Activated T-cell treated with anti-CD3 and anti-CD28 coated beads, Interleukin-2, amount 50 U/mL, for 1 hour (primary cell): ENCODE data around the gene TMEM144.

Experiments used
- DNase-seq: peaks from one replicate; pipeline ENCODE4 v3.0.0-alpha.2; 2020

The TMEM144 gene

DNA sequence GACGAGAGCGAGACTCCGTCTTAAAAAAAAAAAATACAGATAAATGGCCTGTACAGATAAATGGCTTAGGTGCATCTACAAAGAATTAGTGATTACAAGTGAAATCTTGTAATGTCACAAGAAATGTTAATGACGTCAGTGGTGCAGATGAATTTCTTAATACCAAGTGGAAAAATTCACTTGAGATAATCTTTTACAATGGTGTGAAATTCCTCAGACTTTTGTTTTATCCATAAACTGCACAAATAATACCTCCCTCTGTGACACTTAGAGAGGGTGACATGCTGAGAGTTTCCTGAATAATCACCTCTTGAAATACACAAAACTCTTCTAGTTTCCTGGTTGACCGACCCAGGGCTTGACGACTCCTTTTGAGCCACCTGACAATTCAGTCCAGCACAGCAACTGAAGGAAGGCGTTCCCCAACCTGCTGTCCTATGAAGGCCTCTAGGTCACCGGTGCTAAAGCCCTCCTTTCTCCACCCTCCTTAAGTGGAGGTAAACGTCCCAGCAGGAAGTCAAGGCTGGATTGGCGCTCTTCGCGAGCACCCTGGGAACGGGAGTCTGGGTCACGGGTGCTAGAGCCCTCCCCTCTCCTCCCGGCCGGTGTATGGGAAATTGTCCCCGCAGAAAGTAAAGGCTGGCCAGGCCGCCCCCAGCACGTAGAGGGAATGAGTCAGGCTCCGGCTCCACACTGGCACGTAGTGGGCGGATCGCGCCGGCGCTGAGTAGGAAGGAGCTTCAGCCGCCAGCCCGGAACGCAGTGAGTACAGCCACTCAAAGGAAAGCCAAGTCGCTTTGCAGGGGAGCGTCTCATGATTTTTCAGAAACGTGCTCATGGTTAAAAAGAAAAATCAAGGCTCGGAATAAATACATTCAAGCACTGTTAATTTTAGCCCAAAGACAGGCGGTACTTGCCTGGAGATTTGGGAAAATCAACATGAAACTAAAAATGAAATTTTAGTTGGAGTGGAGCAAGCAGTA is at the start of gene TMEM144:
Gene TMEM144, plus strand, starts transcription at position 662 of the 983 bp plus-strand sequence. CDS start 2,182 bp downstream, outside the sequence.
- peak; percentile 19 for DNase-seq

DNA sequence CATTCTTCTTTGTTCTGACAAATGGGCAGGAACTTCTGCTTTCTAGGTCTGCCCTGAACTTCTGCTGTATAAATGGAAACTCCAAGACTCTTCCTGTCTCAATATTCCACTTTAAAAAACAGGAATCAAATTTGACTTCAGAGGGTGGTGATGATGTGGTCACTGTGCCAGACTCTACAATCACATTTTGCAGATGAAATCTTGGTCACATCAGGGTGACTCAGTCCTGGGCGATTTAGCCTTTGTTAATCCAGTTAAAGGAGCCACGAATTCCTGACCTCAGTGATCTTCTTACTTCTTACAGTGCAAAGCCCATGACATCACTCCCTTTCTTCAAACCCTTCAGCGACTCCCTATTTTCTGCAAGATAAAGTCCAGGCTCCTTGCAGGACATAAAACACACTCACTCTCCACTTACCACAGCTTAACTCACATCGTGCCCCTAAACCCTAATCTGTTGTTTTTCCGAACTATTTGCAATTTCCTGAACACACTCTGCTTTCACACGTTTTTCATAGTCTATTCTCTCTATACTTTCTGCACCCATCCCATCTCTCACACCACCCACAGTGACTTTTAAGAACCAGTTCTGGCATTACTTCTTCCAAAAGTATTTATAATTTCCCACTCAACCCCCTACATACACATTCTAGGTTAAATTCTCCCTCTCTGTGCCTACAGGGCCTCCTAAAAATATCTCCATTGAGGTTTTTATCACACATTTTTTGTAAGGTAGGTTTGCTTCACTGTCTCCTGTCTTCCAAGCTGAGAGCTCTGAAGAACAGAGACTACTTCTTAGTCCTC is 48.5 kb upstream of the TMEM144 start:
- no peak for DNase-seq

DNA sequence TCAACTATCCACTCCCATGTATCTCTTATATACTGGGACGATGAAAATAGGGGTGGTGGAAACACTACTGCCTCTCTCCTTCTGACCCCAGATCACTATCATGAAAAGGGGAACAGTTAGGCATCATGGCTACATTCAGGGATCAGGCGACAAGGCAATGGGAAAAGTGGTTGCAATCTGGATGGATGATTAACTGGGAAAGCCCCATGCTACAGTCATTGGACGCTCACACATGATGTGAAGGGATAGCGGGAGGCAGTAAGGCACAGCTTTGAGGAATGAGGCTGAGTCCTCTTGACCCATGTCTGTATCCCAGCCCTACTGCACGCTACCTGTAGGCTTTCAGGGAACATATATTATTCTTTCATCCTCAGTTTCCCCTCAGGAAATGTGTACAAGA is 47.7 kb upstream of the TMEM144 start:
- no peak for DNase-seq

DNA sequence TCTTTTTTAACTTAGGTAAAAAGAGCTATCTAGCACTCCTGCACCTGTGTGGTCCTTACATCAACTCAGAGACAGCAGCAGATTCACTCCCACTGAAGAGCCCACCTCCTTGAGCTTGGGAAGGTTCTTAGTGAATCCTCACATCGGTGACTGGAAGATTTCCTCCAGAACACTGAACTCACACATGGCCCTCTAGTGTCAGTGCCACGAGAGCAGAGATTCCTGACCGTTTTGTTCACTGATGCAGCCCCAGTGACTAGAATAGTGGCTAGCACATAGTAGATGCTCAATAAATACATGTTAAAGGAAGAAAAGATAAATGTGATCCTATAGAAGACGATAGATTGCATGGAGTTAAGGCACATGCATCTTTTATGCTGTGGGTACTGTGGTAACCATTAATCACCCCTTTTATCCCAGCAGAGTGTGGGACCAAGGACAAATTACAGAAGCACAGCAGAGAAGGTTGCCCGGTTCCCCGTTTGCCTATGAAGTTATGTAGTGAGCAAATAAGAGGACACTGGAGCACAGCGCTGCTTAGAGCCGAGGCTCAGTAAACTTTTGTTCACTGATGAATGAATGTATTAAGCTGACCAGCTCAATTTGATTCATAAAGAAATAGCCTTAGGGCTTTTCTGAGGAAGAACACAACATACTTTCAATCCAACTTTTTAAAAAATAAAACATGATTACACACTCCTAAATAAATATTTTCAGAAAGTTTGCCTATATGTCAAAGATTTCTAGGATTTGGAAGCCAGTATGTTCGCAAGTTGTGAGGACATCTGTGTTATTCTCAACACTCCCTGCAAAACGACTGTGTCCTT is 46.1 kb upstream of the TMEM144 start:
- DNase-seq, result no peak

DNA sequence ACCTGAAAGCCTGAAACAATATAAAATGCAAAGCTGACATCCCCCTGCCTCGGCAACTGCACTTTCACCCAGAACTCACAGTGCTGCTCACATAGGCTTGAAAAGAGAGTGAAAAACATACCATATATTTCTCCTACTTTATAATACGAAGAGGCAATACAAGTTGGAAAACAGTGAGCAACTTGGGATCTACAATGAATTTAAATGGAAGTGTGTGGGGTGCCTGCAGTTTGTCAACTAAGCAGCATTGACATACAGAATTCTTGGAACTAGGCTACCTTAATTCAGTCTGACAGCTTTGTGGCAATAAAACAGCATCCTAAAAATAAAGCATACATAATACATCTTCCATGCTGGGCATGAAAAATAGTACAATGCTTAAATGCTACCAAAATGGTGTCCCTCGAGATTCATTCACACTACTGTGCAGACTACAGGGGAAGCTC is 45.5 kb upstream of the TMEM144 start:
- DNase-seq, result no peak

DNA sequence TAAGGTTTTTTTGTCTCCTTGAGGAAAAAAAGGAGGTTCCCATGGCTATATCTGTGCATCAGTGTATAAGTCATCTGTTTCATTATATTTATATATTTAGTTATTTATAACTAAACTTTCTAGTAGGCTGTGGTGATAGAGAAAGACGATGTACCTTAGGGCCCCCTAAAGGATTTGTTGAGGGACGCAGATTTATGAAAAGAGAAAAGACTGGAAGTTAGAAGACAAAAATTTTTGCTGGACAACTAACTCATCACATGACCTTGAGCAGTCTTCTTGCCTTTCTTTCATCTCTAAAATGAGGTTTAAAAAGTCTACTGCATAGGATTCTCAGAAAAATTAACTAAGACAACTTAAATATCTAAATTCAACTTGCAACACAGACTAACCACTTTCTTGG is 43.6 kb upstream of the TMEM144 start:
- no peak for DNase-seq

DNA sequence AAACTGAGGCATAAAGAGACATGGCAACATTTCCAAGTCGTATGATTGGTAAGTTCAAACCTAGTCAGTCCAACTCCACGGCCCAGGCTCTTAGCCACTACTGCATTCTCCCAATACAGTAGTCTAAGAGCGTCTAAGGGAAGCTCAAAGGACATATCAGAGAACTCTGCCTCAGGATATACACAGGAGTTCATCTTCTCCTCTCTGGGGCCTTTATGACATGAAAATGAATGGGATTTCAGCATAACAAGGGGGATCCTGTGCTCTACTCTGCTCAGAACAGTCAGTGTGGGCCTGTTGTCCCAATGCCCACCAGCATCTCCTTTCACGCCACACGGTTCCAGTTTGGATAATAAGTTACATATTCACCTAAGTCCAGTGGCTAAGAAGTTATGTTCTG is 41.7 kb upstream of the TMEM144 start:
- no peak for DNase-seq

DNA sequence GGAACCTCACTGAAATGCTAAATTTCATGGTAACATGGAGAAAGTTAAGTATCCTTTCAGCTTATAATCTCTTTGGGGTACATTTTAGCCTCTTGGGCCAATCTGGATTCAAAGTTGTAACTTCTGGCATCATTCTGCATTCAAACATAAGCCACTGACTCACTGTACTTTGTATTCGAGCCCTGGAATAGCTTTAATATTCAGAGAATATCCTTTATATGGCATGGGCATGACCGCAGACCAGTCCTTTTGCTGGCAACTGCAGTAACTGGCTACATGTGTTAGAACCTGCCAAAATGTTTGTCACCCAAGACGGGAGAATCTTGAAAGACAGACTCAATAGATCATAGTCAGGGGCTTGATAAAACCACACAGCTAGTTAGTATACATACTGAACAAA is 40.8 kb upstream of the TMEM144 start:
- DNase-seq, result no peak

DNA sequence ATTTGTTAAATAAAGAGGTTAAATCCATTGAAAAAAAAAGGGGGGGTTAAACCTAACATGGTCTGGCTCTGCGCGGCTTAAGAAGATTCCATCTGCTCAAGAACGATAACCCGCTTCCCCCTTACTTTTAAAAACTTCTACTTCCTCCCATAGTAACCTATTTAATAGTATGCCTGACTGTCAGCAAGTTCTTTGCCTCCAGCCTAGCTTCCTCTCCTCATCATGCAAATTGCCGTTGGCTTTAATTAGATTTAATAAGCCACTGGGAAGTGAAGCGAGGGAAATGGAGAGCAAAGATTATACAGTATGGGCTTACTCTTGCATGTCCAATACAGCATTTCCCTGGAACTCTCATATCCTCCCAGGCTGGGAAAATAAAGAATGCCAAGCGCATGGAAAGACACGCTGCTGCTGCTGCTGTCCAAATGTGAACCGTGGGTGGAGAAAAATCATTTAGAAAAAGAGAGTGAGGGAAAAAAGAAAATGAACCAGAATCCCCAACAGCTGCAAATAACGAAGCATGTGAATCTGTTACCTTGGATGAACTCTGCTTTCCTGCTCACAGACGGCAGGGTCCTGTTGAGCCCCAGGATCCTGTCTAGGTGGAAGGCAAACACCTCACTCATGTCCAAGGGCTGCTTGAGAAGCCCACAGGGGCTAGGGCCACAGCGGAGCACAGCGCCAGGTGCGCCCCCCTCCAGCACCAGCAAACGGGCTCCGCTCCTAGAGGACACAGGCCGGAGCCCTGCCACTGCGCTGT is 40.2 kb upstream of the TMEM144 start:
- no peak for DNase-seq

DNA sequence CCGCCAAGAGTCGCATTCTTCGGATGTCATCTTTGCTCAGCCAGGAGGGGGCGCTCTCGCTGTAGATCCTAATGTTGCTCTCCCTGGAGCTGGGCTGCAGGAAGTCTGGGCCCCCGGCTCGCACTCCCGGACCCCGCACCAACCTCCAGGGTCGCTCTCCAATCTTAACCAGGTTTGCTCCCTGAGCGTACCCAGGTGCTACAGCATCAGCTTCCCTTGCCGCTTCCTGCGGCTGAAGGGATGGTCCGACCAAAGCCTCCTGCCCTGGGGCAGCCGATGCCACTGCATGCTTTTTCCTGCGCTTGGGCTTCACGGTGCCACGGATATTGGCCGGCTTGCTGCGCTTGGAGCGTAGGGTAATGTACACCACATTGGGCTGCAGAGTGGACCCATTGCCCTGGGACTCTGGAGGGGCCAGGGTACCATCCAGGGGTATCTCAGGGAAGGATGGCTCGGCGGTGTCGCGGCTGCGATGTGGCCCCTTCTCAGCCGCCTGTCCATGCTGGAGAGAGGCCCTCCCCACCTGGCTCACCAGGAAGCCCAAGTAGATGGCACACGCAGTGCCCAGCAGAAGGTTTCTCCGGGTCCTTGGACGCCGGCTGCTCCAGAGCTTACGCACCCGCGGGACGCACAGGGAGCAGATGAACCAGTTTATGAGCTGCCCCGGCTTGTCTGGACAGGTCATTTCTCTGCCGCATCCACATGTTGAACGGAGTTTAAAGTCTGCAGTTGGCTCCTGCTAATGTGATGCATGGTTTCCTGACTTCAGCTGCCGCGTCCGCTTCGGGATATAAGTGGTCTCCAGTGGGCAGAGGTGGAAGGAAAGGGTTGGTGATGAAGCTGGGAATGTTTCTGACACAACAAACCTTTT is 39.4 kb upstream of the TMEM144 start:
- no peak for DNase-seq

DNA sequence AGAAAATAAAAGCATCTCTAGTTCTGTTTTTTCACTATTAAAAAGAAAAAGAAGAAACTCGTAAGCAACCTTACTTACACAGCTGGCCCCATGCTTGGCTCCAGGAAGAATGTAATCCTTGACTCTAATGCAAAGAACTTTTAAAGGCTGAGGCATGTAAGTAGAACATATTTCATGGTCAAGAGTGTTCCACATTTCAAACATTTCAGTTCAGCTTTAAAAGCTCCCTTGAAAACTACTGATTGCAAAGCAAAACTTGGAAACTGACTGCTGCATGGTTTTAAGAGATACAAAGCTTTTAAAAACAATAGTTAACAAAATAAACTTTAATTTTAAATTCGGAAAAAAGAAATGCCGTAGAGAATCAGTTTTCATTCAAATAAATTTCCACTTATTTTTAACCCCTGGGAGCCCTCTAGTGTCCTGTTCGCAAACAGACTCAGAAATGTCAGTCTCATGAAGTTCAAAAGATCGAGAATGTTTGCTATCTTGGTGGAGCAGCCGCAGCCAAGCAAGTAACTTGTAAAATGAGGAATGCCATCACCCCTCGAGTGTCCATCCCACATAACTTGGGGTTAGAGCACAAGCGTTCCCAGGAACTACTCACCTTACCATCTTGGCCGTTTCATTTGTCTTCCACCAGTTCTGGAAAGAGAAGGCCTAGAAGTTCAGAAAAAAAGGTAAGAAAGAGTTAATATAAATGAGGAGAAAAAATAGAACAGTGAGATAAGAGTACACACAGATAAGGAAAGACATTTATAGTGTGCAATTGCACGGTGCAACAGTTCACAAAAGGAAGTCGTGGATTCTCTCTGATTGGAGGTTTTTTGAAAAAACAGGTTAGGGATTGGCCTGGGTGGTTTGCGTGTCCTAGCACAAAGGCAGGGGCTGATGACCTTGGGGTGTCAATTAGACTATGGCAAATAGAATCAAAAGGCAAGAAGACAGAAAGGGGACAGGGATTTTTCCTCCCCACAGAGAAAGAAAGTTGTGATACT is 37.7 kb upstream of the TMEM144 start, which contains the start of gene GASK1B:
Gene GASK1B, minus strand, starts transcription at position 765 of the 998 bp plus-strand sequence. CDS start 1,650 bp downstream, outside the sequence.
- no peak for DNase-seq

DNA sequence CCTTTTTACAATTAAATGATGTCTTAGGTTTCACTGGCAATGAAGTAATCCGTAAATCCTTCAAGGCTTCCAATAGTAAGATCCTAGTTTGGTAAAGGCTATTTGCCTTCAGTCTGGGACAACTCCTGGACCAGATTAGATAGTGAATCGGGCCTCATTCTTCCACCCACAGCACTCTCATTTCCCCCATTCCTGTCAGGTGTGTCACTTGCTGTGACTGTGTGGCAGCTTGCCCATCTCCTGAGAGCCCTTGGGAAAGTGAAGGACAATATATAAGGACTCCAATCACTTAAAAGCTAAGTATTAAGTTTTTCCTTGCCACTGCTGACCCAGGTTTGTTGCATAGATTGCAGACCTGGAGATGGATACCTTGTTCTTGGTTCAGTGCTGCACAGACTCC is 34.2 kb upstream of the TMEM144 start:
- no peak for DNase-seq

DNA sequence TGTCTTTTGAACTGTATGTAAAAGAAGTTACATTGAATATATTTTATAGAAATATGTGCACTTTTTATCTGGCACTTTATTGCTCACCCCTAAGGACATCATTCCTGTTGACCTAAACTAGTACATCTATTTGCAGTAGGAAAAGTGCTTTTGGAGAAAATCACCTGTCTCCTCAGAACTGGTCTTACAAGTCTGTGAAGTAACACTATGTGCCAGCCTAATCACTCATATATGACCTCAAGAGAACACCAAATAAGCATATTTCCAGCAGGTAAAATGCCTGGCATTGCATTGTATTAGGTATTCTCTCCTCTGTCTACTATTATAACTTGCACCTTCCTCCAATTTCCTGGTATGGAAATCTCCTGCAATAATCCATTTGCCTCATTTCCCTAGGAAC is 33.5 kb upstream of the TMEM144 start:
- no peak for DNase-seq

DNA sequence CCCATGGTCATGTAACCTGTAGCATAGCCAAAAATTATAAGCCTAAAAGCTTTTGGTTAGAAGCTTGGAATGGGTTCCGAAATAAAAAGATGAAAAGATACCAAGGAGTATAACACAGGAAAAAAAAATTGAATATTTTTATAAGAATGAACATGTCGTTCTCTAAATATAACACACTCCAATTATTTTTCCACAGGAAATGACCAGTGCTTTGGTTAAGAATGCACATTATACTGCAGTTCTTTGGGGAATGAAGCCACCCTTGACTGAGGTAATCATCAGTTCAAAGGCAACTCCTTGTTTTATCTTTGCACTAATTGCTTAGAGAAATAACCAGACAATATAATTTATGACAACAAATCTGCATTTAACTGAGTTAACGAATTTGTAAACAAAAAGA is 30.8 kb upstream of the TMEM144 start:
- no peak for DNase-seq

DNA sequence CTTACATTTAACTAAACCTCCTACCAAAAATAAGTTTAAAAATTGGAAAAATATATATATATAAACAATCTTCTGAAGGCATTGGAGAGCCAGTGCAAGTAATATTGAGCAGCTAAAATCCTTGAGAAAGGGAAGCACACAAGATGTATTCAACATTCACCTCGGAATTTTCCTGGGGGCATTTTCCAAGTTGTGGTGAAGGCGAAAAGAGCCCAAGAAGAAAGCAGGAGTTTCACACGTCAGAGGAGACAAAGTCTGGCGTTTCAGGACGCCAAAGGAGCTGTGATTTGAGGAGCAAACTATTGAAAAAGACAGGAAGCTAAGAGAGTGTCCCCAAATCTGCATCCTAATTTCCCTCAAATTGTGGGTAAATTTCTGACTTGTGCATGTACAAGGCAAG is 28.4 kb upstream of the TMEM144 start:
- DNase-seq, result no peak

DNA sequence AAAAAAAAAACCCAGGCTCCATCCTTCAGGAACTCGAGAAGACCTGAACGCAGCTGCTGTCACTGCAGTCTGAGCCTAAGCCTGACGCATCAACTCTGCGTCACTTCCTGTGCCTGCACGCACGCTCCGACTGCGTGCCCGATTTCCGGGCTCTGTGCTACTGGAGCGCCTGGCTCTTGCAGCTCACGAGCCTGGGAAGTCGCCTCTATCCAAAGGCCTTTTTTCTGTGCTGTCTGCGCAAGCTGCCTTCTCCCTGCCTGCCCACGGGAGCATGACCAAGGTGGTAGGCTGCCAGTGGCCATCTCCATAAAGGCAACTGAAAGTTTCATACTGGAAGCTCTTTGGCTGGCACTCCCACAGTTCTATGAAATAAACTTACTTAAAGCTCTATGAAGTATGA is 27.6 kb upstream of the TMEM144 start:
- DNase-seq, result no peak

DNA sequence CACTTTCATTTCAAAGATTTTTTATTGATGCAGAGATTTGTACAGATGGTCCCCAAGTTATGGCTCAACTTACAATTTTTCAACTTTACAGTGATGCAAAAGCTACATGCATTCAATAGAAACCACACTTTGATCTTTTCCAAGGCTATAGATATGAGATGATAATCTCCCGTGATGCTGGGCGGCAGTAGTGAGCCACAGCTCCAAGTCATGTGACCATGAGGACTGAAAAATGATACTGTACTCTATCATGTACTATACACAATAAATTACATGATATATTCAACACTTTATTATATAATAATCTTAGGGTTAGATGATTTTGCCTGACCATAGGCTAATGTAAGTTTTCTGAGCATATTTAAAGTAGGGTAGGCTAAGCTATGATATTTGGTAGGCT is 23.5 kb upstream of the TMEM144 start:
- no peak for DNase-seq

DNA sequence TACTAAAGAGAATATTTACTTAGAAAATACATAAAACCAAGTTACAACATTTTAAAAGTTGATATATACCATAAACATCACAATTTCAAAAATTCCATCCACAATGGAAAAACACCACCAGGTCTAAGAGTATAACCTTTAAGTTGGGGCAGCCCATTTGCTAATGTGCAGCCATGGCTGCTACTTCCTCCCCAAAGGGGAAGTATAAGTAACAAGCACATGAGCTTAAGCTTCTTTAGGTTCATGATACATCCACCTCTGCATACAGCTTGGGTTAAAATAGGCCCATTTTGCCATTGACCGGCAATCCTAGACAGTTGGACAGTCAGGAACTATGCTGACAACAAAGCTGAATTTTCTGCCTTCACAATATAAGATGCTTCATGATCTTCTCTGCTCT is 20.9 kb upstream of the TMEM144 start:
- no peak for DNase-seq

DNA sequence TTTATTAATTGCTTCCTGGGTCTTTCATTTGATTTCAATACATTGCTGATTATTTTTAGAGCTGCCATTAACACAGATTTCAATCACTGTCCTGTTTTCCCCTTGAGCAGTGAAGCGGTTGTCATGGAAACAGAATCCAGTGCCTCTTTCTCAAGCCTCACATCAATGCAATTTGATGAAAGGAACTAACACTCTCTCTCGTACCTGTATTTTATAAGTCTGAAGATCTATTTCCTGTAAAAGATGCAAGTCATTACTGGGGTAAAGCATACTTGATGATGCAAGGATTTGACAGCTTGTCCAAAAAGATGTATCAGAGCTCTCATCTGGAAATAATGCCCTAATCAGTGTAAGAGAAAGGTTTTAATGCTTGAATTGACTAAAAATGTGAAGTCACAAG is 19.6 kb upstream of the TMEM144 start:
- no peak for DNase-seq
